GM23338 (cell line): ENCODE measurements around the gene DDRGK1. TPM values are rescaled to one million over a fixed set of nuclear protein-coding genes. Genes with fewer than 3 reads are reported as not detected.

Experiments
- ATAC-seq: fragments of 200-7000 bp; cut with Tn5 transposase; 3 replicates; pipeline ENCODE4 v1.9.1; 2020
- DNase-seq: peaks from one replicate; pipeline ENCODE4 v3.0.0-alpha.2; 2015; ENCODE audit warnings: low spot score
- H2AFZ ChIP-seq: fragments of 200-600 bp; sonication (generic); 2 replicates; pipeline ENCODE4 v1.8.0; 2016; ENCODE audit warnings: antibody characterized with exemption, mild to moderate bottlenecking, moderate library complexity
- H3F3A ChIP-seq: fragments of 200-600 bp; sonication (generic); replicated peaks from 2 replicates; pipeline ENCODE4 v1.8.0; 2017; ENCODE audit warnings: antibody characterized with exemption, mixed run types, low read depth
- H3K27ac ChIP-seq: fragments of 200-600 bp; sonication (generic); 2 replicates; pipeline ENCODE4 v1.6.1; 2016; ENCODE audit warnings: low read depth
- H3K27me3 ChIP-seq: fragments of 200-600 bp; sonication (generic); 2 replicates; pipeline ENCODE4 v1.8.0; 2016; ENCODE audit warnings: mild to moderate bottlenecking, mixed run types, moderate library complexity; ENCODE audit not compliant: insufficient read depth
- H3K36me3 ChIP-seq: fragments of 200-600 bp; sonication (generic); 2 replicates; pipeline ENCODE4 v1.8.0; 2016; ENCODE audit warnings: mild to moderate bottlenecking; ENCODE audit not compliant: insufficient read depth
- H3K4me1 ChIP-seq: fragments of 200-600 bp; sonication (generic); 2 replicates; pipeline ENCODE4 v1.8.0; 2016; ENCODE audit warnings: mild to moderate bottlenecking, moderate library complexity; ENCODE audit not compliant: insufficient read depth
- H3K4me2 ChIP-seq: fragments of 200-600 bp; sonication (generic); 2 replicates; pipeline ENCODE4 v1.7.1; 2017; ENCODE audit warnings: mixed run types
- H3K4me3 ChIP-seq: fragments of 200-600 bp; sonication (generic); 2 replicates; pipeline ENCODE4 v1.6.1; 2016; ENCODE audit warnings: mixed run types
- H3K79me2 ChIP-seq: fragments of 200-600 bp; sonication (generic); replicated peaks from 2 replicates; pipeline ENCODE4 v1.8.0; 2017; ENCODE audit warnings: mild to moderate bottlenecking; ENCODE audit not compliant: insufficient read depth
- H3K9me2 ChIP-seq: fragments of 200-600 bp; sonication (generic); 2 replicates; pipeline ENCODE4 v1.8.0; 2017; ENCODE audit not compliant: insufficient read depth
- H4K20me1 ChIP-seq: fragments of 200-600 bp; sonication (generic); replicated peaks from 2 replicates; pipeline ENCODE4 v1.8.0; 2017; ENCODE audit warnings: mild to moderate bottlenecking; ENCODE audit not compliant: insufficient read depth
- H3K27ac Mint-ChIP-seq: 2 replicates; pipeline ENCODE4 v1.8.0; 2020; ENCODE audit warnings: inconsistent platforms, mild to moderate bottlenecking, moderate library complexity, mixed read lengths
- H3K27me3 Mint-ChIP-seq: 3 replicates; pipeline ENCODE4 v1.8.0; 2022; ENCODE audit warnings: low read depth, mild to moderate bottlenecking, moderate library complexity, mixed read lengths, inconsistent platforms; ENCODE audit not compliant: insufficient read depth, poor library complexity
- H3K36me3 Mint-ChIP-seq: 3 replicates; pipeline ENCODE4 v1.8.0; 2021; ENCODE audit warnings: low read depth, mild to moderate bottlenecking, inconsistent platforms, moderate library complexity, mixed read lengths
- H3K4me1 Mint-ChIP-seq: 3 replicates; pipeline ENCODE4 v1.8.0; 2020; ENCODE audit warnings: mild to moderate bottlenecking, inconsistent platforms, mixed read lengths
- H3K4me3 Mint-ChIP-seq: 3 replicates; pipeline ENCODE4 v1.8.0; 2021; ENCODE audit warnings: moderate library complexity, mild to moderate bottlenecking, inconsistent platforms, mixed read lengths
- H3K9me3 Mint-ChIP-seq: 3 replicates; pipeline ENCODE4 v1.8.0; 2020; ENCODE audit warnings: moderate library complexity, mild to moderate bottlenecking, inconsistent platforms, mixed read lengths
- CREB1 ChIP-seq: fragments of 250-450 bp; sonication (Bioruptor Pico); IDR thresholded peaks from 2 replicates; pipeline ENCODE4 v1.5.0; 2020; ENCODE audit warnings: low read depth, mild to moderate bottlenecking, moderate library complexity
- ETS1 ChIP-seq: IDR thresholded peaks from 2 replicates; pipeline ENCODE4 v1.6.1; 2016; ENCODE audit warnings: antibody characterized with exemption
- EZH2phosphoT487 ChIP-seq: fragments of 200-600 bp; sonication (generic); IDR thresholded peaks from one replicate; pipeline ENCODE4 v1.8.1; 2018; ENCODE audit warnings: antibody characterized with exemption; ENCODE audit not compliant: unreplicated experiment
- NANOG ChIP-seq: IDR thresholded peaks from 2 replicates; pipeline ENCODE4 v1.6.1; 2016; ENCODE audit warnings: antibody characterized with exemption, borderline replicate concordance
- POLR2AphosphoS5 ChIP-seq: IDR thresholded peaks from 2 replicates; pipeline ENCODE4 v1.6.1; 2016; ENCODE audit warnings: antibody characterized with exemption, low read depth
- REST ChIP-seq: IDR thresholded peaks from one replicate; pipeline ENCODE4 v1.6.1; 2018; ENCODE audit warnings: antibody characterized with exemption; ENCODE audit not compliant: unreplicated experiment
- ZNF331 ChIP-seq: fragments of 250-450 bp; sonication (Bioruptor Pico); IDR thresholded peaks from 2 replicates; pipeline ENCODE4 v1.5.0; 2020; ENCODE audit warnings: low read depth, mild to moderate bottlenecking, moderate library complexity
- ZNF462 ChIP-seq: fragments of 250-450 bp; sonication (Bioruptor Pico); IDR thresholded peaks from 2 replicates; pipeline ENCODE4 v1.5.0; 2020; ENCODE audit warnings: mild to moderate bottlenecking, moderate library complexity
- polyA plus RNA-seq: library from polyadenylated mRNA; unstranded; fragments of >200 nt; fragmentation: Nextera tagmentation; extraction: Ambion mirVana; gene quantifications from 2 replicates; pipeline ENCODE4 v1.2.1, GENCODE V29; 2016
- total RNA-seq: library from RNA; depleted of rRNA; stranded (reverse); fragments of >200 nt; shearing (Covaris generic); gene quantifications from 2 replicates; pipeline ENCODE4 v1.2.3, GENCODE V29; 2014

Gene DDRGK1
- total and polyA plus RNA-seq, 2 experiments from 2014 or later: 44.0 to 45.5 TPM

GRCh38 chr20:3223651-3223993 is 19.1 kb upstream of the DDRGK1 start:
- Histone ChIP-seq H3K4me1 (no peaks in the 10 kb centered on the region; the same call in 1 of the 2 replicates), H3K4me2 (no peak overlapping the region), H3K27me3 (no peaks in the 10 kb centered on the region), H3K27ac (0 out of 2 replicates have a peak overlapping the region, but pooled peaks have one; percentile 63), H3K9me2 (no peaks in the 10 kb centered on the region), H2AFZ (no peak overlapping the region), H4K20me1 (no peaks in the 10 kb centered on the region; the same call in 1 of the 2 replicates), H3K79me2 (no peaks in the 10 kb centered on the region), H3K4me3 (no peak overlapping the region), H3K36me3 (peaks cover 11% of the 10 kb centered on the region; the same call in 1 of the 2 replicates), H3F3A (no peaks in the 10 kb centered on the region)
- Mint-ChIP-seq H3K4me3 (no peak overlapping the region), H3K9me3 (no peaks in the 10 kb centered on the region), H3K27me3 (peaks cover 5% of the 10 kb centered on the region), H3K4me1 (peaks cover 5% of the 10 kb centered on the region; the same call in 1 of the 3 replicates), H3K27ac (no peak overlapping the region), H3K36me3 (peaks cover 33% of the 10 kb centered on the region)
- DNase-seq (no peak), ATAC-seq (no peak)
- TF ChIP-seq CREB1 (CRISPR knock-in tag) (no peak), ETS1 (no peak), NANOG (no peak), ZNF462 (CRISPR knock-in tag) (no peak), REST (no peak), EZH2phosphoT487 (no peak), POLR2AphosphoS5 (no peak), ZNF331 (CRISPR knock-in tag) (no peak)
